Measurements from ENCODE around the gene ATP5PB.

ATP5PB gene

GRCh38 chr1:111467865-111468716 lies 18.8 kb downstream of the ATP5PB start:
- FAIRE-seq (no peak), DNase-seq (ENCODE audit: insufficient read length) (no peak)
- TF ChIP-seq POLR2A (IDR thresholded peaks at IDR 0.05; ENCODE audit: low read depth, low read length), result no peak
- TF ChIP-seq TAF1 (IDR thresholded peaks at IDR 0.05; ENCODE audit: borderline replicate concordance, low read depth, low read length), result no peak

- FAIRE-seq, result no peak
- no peak for DNase-seq (ENCODE audit: insufficient read length)
Observed at GRCh38 chr1:111468717-111469100, 19.4 kb downstream of the ATP5PB start.

GRCh38 chr1:111469539-111469938 lies 20.3 kb downstream of the ATP5PB start:
- TF ChIP-seq POLR2AphosphoS5 (IDR thresholded peaks at IDR 0.05; ENCODE audit: low read depth, low read length) (no peak), POLR2A (IDR thresholded peaks at IDR 0.05; ENCODE audit: low read depth, low read length) (no peak), TAF1 (IDR thresholded peaks at IDR 0.05; ENCODE audit: borderline replicate concordance, low read depth, low read length) (no peak)
- FAIRE-seq (no peak), DNase-seq (ENCODE audit: insufficient read length) (no peak)

More at GRCh38 chr1:111468717-111469100, 19.4 kb downstream of the ATP5PB start:
- TF ChIP-seq TAF1 (IDR thresholded peaks at IDR 0.05; ENCODE audit: borderline replicate concordance, low read depth, low read length), result no peak
- no peak for TF ChIP-seq POLR2A (IDR thresholded peaks at IDR 0.05; ENCODE audit: low read depth, low read length)

GRCh38 chr1:111470596-111470995 lies 21.3 kb downstream of the ATP5PB start:
- FAIRE-seq, result no peak
- TF ChIP-seq TAF1 (IDR thresholded peaks at IDR 0.05; ENCODE audit: borderline replicate concordance, low read depth, low read length), result no peak
- TF ChIP-seq POLR2AphosphoS5 (IDR thresholded peaks at IDR 0.05; ENCODE audit: low read depth, low read length), result no peak
- TF ChIP-seq POLR2A (IDR thresholded peaks at IDR 0.05; ENCODE audit: low read depth, low read length), result no peak
- no peak for DNase-seq (ENCODE audit: insufficient read length)

GRCh38 chr1:111471012-111471411 lies 21.7 kb downstream of the ATP5PB start:
- DNase-seq (ENCODE audit: insufficient read length) (no peak), FAIRE-seq (peak; percentile 78)
- no peak for TF ChIP-seq TAF1 (IDR thresholded peaks at IDR 0.05; ENCODE audit: borderline replicate concordance, low read depth, low read length)

- no peak for FAIRE-seq
- TF ChIP-seq TAF1 (IDR thresholded peaks at IDR 0.05; ENCODE audit: borderline replicate concordance, low read depth, low read length) (no peak), POLR2AphosphoS5 (IDR thresholded peaks at IDR 0.05; ENCODE audit: low read depth, low read length) (no peak), POLR2A (IDR thresholded peaks at IDR 0.05; ENCODE audit: low read depth, low read length) (no peak)
Observed at GRCh38 chr1:111471538-111471937, 22.3 kb downstream of the ATP5PB start.

GRCh38 chr1:111474106-111474505 lies 24.8 kb downstream of the ATP5PB start:
- DNase-seq (ENCODE audit: insufficient read length), result no peak
- no peak for FAIRE-seq
- TF ChIP-seq POLR2A (IDR thresholded peaks at IDR 0.05; ENCODE audit: low read depth, low read length), result no peak
- TF ChIP-seq TAF1 (IDR thresholded peaks at IDR 0.05; ENCODE audit: borderline replicate concordance, low read depth, low read length), result no peak

More at GRCh38 chr1:111471538-111471937, 22.3 kb downstream of the ATP5PB start:
- no peak for DNase-seq (ENCODE audit: insufficient read length)

- no peak for FAIRE-seq
- no peak for DNase-seq (ENCODE audit: insufficient read length)
- no peak for TF ChIP-seq POLR2A (IDR thresholded peaks at IDR 0.05; ENCODE audit: low read depth, low read length)
- no peak for TF ChIP-seq POLR2AphosphoS5 (IDR thresholded peaks at IDR 0.05; ENCODE audit: low read depth, low read length)
- TF ChIP-seq TAF1 (IDR thresholded peaks at IDR 0.05; ENCODE audit: borderline replicate concordance, low read depth, low read length), result no peak
Observed at GRCh38 chr1:111474521-111474920, 25.3 kb downstream of the ATP5PB start.

GRCh38 chr1:111475701-111476100 lies 26.4 kb downstream of the ATP5PB start:
- FAIRE-seq (peak; percentile 79), DNase-seq (ENCODE audit: insufficient read length) (no peak)
- no peak for TF ChIP-seq POLR2AphosphoS5 (IDR thresholded peaks at IDR 0.05; ENCODE audit: low read depth, low read length)
- no peak for TF ChIP-seq TAF1 (IDR thresholded peaks at IDR 0.05; ENCODE audit: borderline replicate concordance, low read depth, low read length)
- no peak for TF ChIP-seq POLR2A (IDR thresholded peaks at IDR 0.05; ENCODE audit: low read depth, low read length)

- FAIRE-seq (no peak), DNase-seq (ENCODE audit: insufficient read length) (no peak)
- TF ChIP-seq POLR2AphosphoS5 (IDR thresholded peaks at IDR 0.05; ENCODE audit: low read depth, low read length) (no peak), TAF1 (IDR thresholded peaks at IDR 0.05; ENCODE audit: borderline replicate concordance, low read depth, low read length) (no peak), POLR2A (IDR thresholded peaks at IDR 0.05; ENCODE audit: low read depth, low read length) (no peak)
Observed at GRCh38 chr1:111476214-111476613, 26.9 kb downstream of the ATP5PB start.

- DNase-seq (ENCODE audit: insufficient read length) (no peak), FAIRE-seq (peak; percentile 92)
- no peak for TF ChIP-seq TAF1 (IDR thresholded peaks at IDR 0.05; ENCODE audit: borderline replicate concordance, low read depth, low read length)
- peak; percentile 43; the same call in 1 of the 2 replicates for TF ChIP-seq POLR2A (IDR thresholded peaks at IDR 0.05; ENCODE audit: low read depth, low read length)
Observed at GRCh38 chr1:111476761-111477309, 27.6 kb downstream of the ATP5PB start.

GRCh38 chr1:111480674-111481073 lies 31.4 kb downstream of the ATP5PB start:
- TF ChIP-seq POLR2A (IDR thresholded peaks at IDR 0.05; ENCODE audit: low read depth, low read length), result no peak
- TF ChIP-seq TAF1 (IDR thresholded peaks at IDR 0.05; ENCODE audit: borderline replicate concordance, low read depth, low read length), result no peak
- no peak for TF ChIP-seq POLR2AphosphoS5 (IDR thresholded peaks at IDR 0.05; ENCODE audit: low read depth, low read length)
- DNase-seq (ENCODE audit: insufficient read length) (no peak), FAIRE-seq (no peak)
